ENCODE measurements around the gene RNF213. TPM values are rescaled to one million over a fixed set of nuclear protein-coding genes. Genes with fewer than 3 reads are reported as not detected.

RNF213 gene
- total RNA-seq, 4 donors from 2014 or later = 57.8 to 197 (median 94.1) TPM

DNA sequence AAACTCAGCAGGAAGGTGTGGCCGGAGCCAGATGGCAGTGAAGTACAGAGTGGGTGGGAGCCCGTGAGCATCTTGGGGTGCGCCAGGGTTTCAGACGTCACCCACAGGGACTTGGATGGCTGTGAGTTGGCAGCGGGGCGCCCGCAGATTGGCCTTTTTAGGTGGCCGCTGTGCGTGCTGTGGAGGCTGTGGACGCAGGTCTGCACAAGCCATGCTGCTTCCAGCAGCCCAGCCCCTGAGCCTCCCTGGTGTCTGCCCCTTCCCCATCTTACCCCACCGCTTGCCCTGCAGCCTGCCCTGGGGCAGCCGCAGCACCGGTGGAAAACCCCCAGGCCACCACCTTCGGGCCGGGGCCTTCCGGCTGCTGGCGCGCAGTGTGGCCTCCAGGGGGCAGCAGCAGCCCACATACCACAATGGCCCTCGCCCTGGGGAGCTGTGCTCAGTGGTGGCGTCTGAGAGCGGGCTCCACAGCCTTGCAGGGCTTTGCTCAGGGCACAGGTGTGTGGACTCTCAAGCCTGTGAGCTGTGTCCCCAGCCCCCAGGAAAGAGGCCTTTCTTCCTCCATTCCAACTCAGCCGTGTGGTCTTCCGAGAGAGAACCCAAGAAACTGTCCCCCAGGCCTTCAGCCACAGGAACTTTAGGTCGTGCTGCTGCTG is 166.1 kb downstream of the RNF213 start:
- H3K4me3 ChIP-seq = no peak overlapping the region
- H3K9me3 ChIP-seq = no peaks in the 10 kb centered on the region
- peaks cover 7% of the 10 kb centered on the region for H3K36me3 ChIP-seq
- WGBS = 60% methylated on average over 9 of the region's 24 CpGs
- TF ChIP-seq CTCF (IDR thresholded peaks at IDR 0.05) (peak; percentile 94 to 96), POLR2AphosphoS5 (IDR thresholded peaks at IDR 0.05) (no peak)
- H3K4me1 ChIP-seq = peaks cover 20% of the 10 kb centered on the region
- DNase-seq (ENCODE audit: low spot score in 2 of 2) = no peak
- H3K27ac ChIP-seq = no peak overlapping the region
- H3K27me3 ChIP-seq = no peaks in the 10 kb centered on the region

- WGBS = 92% methylated on average over 12 of the region's 27 CpGs
- H3K27ac ChIP-seq = no peak overlapping the region
- H3K4me3 ChIP-seq = no peak overlapping the region
- no peaks in the 10 kb centered on the region for H3K27me3 ChIP-seq
- peaks cover 20% of the 10 kb centered on the region for H3K4me1 ChIP-seq
- H3K36me3 ChIP-seq = peaks cover 7% of the 10 kb centered on the region
- TF ChIP-seq CTCF (IDR thresholded peaks at IDR 0.05) (no peak), POLR2A (IDR thresholded peaks at IDR 0.05) (no peak), POLR2AphosphoS5 (IDR thresholded peaks at IDR 0.05) (no peak), EP300 (IDR thresholded peaks at IDR 0.05) (no peak)
- H3K9me3 ChIP-seq = no peaks in the 10 kb centered on the region
- no peak for DNase-seq (ENCODE audit: low spot score in 2 of 2)
These were observed 167.0 kb downstream of the RNF213 start for GRCh38 chr17:80427366-80428282.

- Histone ChIP-seq H3K27me3 (no peaks in the 10 kb centered on the region), H3K4me3 (no peak overlapping the region), H3K36me3 (peaks cover 7% of the 10 kb centered on the region), H3K9me3 (no peaks in the 10 kb centered on the region), H3K4me1 (peaks cover 13% of the 10 kb centered on the region), H3K27ac (no peak overlapping the region)
- no CpG with 5 or more reads among the region's 12 CpGs for WGBS
- TF ChIP-seq POLR2A (IDR thresholded peaks at IDR 0.05) (no peak), EP300 (IDR thresholded peaks at IDR 0.05) (no peak), CTCF (IDR thresholded peaks at IDR 0.05) (no peak), POLR2AphosphoS5 (IDR thresholded peaks at IDR 0.05) (no peak)
- DNase-seq (ENCODE audit: low spot score in 2 of 2) = no peak
These were observed 167.7 kb downstream of the RNF213 start for GRCh38 chr17:80428363-80428762.

DNA sequence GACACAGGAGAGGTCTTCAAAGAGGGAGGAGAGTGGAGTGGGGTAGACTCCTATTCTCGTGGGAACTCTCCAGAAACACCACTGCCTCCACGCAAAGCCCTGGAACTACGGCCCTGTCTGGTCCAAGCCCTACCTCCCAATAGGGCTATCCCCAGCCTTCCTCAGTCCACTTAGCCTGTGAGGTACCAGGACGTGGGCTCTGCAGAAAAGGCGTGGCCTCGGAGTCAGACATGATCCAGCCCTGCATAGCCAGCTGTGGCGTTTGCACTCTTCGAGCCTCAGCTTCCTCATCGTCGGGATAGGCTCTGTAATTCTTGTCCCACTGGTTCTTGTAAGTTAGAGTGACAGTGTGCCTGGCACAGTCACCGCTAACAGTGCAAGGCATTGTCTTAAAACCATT is 168.1 kb downstream of the RNF213 start:
- Histone ChIP-seq H3K4me3 (no peak overlapping the region), H3K9me3 (no peaks in the 10 kb centered on the region), H3K36me3 (peaks cover 7% of the 10 kb centered on the region), H3K27me3 (no peaks in the 10 kb centered on the region), H3K4me1 (peaks cover 9% of the 10 kb centered on the region), H3K27ac (no peak overlapping the region)
- TF ChIP-seq EP300 (IDR thresholded peaks at IDR 0.05) = no peak
- no peak for TF ChIP-seq CTCF (IDR thresholded peaks at IDR 0.05)
- no peak for TF ChIP-seq POLR2A (IDR thresholded peaks at IDR 0.05)
- DNase-seq (ENCODE audit: low spot score in 2 of 2) = no peak
- WGBS = 81% methylated on average over 10 of the region's 11 CpGs
